Measurements from ENCODE around the gene ADK. TPM values are rescaled to one million over a fixed set of nuclear protein-coding genes. Genes with fewer than 3 reads are reported as not detected.

Gene ADK
- total RNA-seq, 1 experiment from 2014 or later: 66.6 TPM

DNA sequence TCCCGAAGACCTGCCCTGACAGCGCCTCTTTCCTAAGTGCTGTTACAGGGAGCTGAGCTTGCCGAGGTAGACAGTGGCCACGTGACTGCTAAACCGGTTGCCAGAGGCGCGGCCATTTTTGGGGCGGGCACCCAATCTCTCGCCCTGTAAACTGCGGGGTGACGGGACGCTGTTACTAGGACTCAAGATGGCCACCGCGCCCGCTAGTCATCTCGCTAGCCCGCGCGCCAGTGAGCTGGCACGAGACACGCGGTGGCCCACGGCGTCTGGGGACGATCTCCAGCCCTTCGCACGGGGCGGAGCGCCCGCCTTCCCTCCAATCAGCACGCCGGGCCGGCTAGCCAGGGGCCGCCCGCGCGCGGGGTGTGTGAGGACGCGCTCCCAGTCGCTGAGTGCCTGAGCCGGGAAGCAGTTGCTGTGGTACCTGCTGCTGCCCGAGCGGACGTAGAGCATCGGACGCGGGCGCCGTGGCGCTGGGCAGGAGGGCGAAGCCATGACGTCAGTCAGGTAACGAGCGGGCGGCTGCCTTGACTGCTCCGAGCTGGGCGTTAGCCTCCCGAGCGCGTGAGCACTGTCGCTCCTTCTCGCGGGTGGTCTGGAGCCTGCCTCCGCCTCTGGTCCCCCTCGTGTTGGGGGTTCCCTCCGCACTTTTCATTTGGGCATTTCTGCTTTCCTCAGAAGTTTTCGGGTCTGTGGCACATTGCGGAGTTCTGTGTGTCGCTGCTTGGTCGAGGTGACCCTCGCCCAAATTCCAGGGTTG lies 25.5 kb downstream of the ADK start:
- H3K27me3 Mint-ChIP-seq (ENCODE audit: unreplicated experiment): no peaks in the 10 kb centered on the region
- DNase-seq: peak; percentile 97
- intact Hi-C loops (cut with micrococcal nuclease; ENCODE audit: unreplicated experiment): loop anchor here (5.0 kb wide), 1 partner anchor 36 kb away; no protein-coding TSS in a partner anchor
- peaks cover 23% of the 10 kb centered on the region for H3K36me3 Mint-ChIP-seq (ENCODE audit: insufficient read depth, unreplicated experiment)
- H3K4me1 Mint-ChIP-seq (ENCODE audit: low read depth, unreplicated experiment): peaks cover 27% of the 10 kb centered on the region
- CTCF ChIA-PET: interaction anchor here (0.5 to 2.4 kb wide), 5 partner anchors 10 to 961 kb away, joined by 3 to 7 read pairs (median 3); partner anchors contain the start of genes ADK and AP3M1
- no TSS peak for BruUV-seq (replicated peaks)
- H3K27ac Mint-ChIP-seq (ENCODE audit: unreplicated experiment): peak overlapping the region; percentile 95
- TF ChIP-seq, protein P1, sequence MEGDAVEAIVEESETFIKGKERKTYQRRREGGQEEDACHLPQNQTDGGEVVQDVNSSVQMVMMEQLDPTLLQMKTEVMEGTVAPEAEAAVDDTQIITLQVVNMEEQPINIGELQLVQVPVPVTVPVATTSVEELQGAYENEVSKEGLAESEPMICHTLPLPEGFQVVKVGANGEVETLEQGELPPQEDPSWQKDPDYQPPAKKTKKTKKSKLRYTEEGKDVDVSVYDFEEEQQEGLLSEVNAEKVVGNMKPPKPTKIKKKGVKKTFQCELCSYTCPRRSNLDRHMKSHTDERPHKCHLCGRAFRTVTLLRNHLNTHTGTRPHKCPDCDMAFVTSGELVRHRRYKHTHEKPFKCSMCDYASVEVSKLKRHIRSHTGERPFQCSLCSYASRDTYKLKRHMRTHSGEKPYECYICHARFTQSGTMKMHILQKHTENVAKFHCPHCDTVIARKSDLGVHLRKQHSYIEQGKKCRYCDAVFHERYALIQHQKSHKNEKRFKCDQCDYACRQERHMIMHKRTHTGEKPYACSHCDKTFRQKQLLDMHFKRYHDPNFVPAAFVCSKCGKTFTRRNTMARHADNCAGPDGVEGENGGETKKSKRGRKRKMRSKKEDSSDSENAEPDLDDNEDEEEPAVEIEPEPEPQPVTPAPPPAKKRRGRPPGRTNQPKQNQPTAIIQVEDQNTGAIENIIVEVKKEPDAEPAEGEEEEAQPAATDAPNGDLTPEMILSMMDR (IDR thresholded peaks at IDR 0.05; ENCODE audit: unreplicated experiment): no peak
- no peaks in the 10 kb centered on the region for H3K9me3 Mint-ChIP-seq (ENCODE audit: low read depth, unreplicated experiment)
- H3K4me3 Mint-ChIP-seq (ENCODE audit: low read depth, unreplicated experiment): peak overlapping the region; percentile 98

GRCh38 chr10:74177140-74177677 lies 26.2 kb downstream of the ADK start:
- peak overlapping the region; percentile 95 for H3K27ac Mint-ChIP-seq (ENCODE audit: unreplicated experiment)
- TF ChIP-seq, protein P1 (IDR thresholded peaks at IDR 0.05; ENCODE audit: unreplicated experiment): no peak
- H3K4me1 Mint-ChIP-seq (ENCODE audit: low read depth, unreplicated experiment): peaks cover 27% of the 10 kb centered on the region
- peak; percentile 56 for DNase-seq
- BruUV-seq (replicated peaks): TSS peak; percentile 60
- intact Hi-C loops (cut with micrococcal nuclease; ENCODE audit: unreplicated experiment): loop anchor here (5.0 kb wide), 1 partner anchor 35 kb away; no protein-coding TSS in a partner anchor
- H3K9me3 Mint-ChIP-seq (ENCODE audit: low read depth, unreplicated experiment): no peaks in the 10 kb centered on the region
- peaks cover 23% of the 10 kb centered on the region for H3K36me3 Mint-ChIP-seq (ENCODE audit: insufficient read depth, unreplicated experiment)
- H3K27me3 Mint-ChIP-seq (ENCODE audit: unreplicated experiment): no peaks in the 10 kb centered on the region
- peak overlapping the region; percentile 98 for H3K4me3 Mint-ChIP-seq (ENCODE audit: low read depth, unreplicated experiment)
- CTCF ChIA-PET: interaction anchor here (1.0 to 2.4 kb wide), 2 partner anchors 13 to 90 kb away, joined by 3 to 7 read pairs; no protein-coding TSS in a partner anchor

DNA sequence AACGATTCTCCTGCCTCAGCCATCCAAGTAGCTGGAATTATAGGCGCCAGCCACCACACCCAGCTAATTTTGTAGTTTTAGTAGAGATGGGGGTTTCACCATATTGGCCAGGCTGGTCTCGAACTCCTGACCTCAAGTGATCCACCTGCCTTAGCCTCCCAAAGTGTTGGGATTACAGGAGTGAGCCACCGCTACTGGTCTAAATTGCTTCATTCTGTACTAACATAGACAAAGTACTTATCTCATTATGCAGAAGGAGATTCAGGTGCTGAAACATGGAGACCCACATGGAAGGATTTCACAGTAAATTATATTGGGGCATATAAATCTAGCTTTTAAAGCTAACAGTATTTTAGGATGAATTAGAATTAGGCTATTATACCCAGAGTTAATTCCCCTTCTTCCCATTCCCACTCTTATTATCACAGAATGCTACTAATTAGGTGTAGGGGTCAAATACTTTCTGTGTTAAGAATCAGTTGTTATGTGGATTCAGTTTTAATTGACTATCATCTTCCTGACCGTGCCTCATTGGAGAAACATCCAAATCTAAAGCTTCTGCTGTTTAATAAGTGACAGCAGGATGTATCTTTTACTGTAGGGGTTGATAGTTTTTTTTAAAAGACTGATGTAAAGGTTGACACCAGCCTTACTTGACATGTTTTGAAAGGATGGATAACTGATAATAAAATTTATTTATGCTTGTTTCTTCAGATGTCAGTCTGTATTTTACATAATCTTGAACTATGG lies 27.2 kb downstream of the ADK start:
- BruUV-seq (replicated peaks): no TSS peak
- TF ChIP-seq, protein P1 (IDR thresholded peaks at IDR 0.05; ENCODE audit: unreplicated experiment): no peak
- no peaks in the 10 kb centered on the region for H3K9me3 Mint-ChIP-seq (ENCODE audit: low read depth, unreplicated experiment)
- CTCF ChIA-PET: interaction anchor here (0.6 to 2.4 kb wide), 2 partner anchors 12 to 22 kb away, joined by 3 to 7 read pairs; no protein-coding TSS in a partner anchor
- H3K36me3 Mint-ChIP-seq (ENCODE audit: insufficient read depth, unreplicated experiment): peaks cover 23% of the 10 kb centered on the region
- no peak for DNase-seq
- intact Hi-C loops (cut with micrococcal nuclease; ENCODE audit: unreplicated experiment): loop anchor here (5.0 kb wide), 1 partner anchor 34 kb away; no protein-coding TSS in a partner anchor
- H3K27me3 Mint-ChIP-seq (ENCODE audit: unreplicated experiment): no peaks in the 10 kb centered on the region
- H3K4me3 Mint-ChIP-seq (ENCODE audit: low read depth, unreplicated experiment): peak overlapping the region; percentile 98
- H3K27ac Mint-ChIP-seq (ENCODE audit: unreplicated experiment): no peak overlapping the region
- H3K4me1 Mint-ChIP-seq (ENCODE audit: low read depth, unreplicated experiment): peaks cover 27% of the 10 kb centered on the region

DNA sequence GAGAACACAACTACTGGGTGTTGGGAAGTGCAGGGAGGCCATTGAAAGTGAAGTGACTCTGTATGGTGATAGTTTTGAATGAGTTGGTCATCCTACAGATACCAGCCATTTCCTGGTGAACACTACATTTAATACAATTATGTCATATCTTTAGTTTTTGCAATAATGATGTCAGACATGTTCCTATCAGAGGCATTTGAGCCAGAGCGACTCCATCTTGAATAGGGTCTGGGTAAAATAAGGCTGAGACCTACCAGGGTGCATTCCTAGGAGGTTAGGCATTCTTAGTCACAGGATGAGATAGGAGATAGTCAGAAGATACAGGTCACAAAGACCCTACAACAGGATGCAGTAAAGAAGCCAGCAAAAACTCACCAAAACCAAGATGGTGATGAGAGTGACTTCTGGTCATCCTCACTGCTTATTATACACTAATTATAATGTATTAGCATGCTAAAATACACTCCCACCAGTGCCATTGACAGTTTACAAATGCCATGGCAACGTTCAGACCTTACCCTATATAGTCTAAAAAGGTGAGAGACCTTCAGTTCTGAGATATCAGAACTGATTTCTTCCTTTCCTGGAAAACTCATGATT lies 28.2 kb downstream of the ADK start:
- Mint-ChIP-seq H3K4me1 (ENCODE audit: low read depth, unreplicated experiment) (peaks cover 27% of the 10 kb centered on the region), H3K27ac (ENCODE audit: unreplicated experiment) (peak overlapping the region; percentile 18), H3K27me3 (ENCODE audit: unreplicated experiment) (no peaks in the 10 kb centered on the region), H3K4me3 (ENCODE audit: low read depth, unreplicated experiment) (no peak overlapping the region), H3K9me3 (ENCODE audit: low read depth, unreplicated experiment) (no peaks in the 10 kb centered on the region), H3K36me3 (ENCODE audit: insufficient read depth, unreplicated experiment) (peaks cover 23% of the 10 kb centered on the region)
- CTCF ChIA-PET: interaction anchor here (0.5 kb wide), 1 partner anchor 52 kb away, joined by 3 read pairs; no protein-coding TSS in a partner anchor
- no peak for DNase-seq
- BruUV-seq (replicated peaks): no TSS peak
- TF ChIP-seq, protein P1 (IDR thresholded peaks at IDR 0.05; ENCODE audit: unreplicated experiment): no peak
- intact Hi-C loops (cut with micrococcal nuclease; ENCODE audit: unreplicated experiment): loop anchor here (5.0 kb wide), 1 partner anchor 33 kb away; no protein-coding TSS in a partner anchor
